Measurements from ENCODE around the gene CFAP47.

- TF ChIP-seq CTCF (IDR thresholded peaks at IDR 0.05) (no peak), POLR2A (IDR thresholded peaks at IDR 0.05) (no peak), POLR2AphosphoS5 (IDR thresholded peaks at IDR 0.05) (no peak)
These were observed 512.3 kb downstream of the CFAP47 start for GRCh38 chrX:36431819-36432218.
